ENCODE data around the gene RFX1.

Gene RFX1

GRCh38 chr19:13960863-13961784 lies 45.0 kb downstream of the RFX1 start:
- DNase-seq: no peak

- no peak for DNase-seq
These were observed 45.9 kb downstream of the RFX1 start for GRCh38 chr19:13959962-13960862.

- no peak for DNase-seq
These were observed 46.8 kb downstream of the RFX1 start for GRCh38 chr19:13959141-13959961.

- no peak for DNase-seq
These were observed 48.1 kb downstream of the RFX1 start for GRCh38 chr19:13958043-13958442.

DNA sequence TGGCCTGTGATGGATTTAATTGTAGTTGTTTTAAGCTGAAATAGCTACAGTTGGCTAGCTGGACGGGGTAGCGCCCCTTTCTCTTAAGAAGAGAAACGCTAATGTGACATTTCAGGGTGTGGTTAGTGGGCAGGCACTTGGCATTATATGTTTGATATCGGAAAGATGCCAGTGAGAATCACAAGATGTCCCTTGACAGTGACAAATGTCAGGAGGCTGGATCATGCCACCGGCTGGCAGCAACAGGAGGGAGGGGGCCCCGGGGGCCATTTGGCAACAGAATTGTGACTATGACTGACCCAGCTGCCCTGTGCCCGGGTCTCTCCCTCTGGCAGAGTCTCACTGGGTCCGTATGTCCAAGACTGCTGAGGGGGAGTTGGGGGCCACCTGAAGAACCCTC lies 49.1 kb downstream of the RFX1 start:
- no peak for DNase-seq

DNA sequence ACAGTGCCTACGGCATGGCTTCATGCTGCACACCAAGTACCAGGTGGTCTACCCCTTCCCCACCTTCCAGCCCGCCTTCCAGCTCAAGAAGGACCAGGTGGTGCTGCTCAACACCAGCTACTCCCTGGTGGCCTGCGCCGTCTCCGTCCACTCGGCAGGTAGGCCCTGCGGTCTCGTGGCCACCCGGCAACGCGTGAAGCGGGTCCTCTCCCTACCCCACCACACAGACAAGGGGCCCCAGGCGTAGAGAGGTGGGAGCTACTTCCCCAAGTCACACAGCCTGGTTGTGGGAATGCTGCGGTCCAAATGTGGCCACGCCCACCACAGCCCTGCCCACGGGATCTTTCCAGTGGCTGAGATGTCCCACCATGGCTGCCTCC lies 49.8 kb downstream of the RFX1 start:
- DNase-seq: no peak

DNA sequence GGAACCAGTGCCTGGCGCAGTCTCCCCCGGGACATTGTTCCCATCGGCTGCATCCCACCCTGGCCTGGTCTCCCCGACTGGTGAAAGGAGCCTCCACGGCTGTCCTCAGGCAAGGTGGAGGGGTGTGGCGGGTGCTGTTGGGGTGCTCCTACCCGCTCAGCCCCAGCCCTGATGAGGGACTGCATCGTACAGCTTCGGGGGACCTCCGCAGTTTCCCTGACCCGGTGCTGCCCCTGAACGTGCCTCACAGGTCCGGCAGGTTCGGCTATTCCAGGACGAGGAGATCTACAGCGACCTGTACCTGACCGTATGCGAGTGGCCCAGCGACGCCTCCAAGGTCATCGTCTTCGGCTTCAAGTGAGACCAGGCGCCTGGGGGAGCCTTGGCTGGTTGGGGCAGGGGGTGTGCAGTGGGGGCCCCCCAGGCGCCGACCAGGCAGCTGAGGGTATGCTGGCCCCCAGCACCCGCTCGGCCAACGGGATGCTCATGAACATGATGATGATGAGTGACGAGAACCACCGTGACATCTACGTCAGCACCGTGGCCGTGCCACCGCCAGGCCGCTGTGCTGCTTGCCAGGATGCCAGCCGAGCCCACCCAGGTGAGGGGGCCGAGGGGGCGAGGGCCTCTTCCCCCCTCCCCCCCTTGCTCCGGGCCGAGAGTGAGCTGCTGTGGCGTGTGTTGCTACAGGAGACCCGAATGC lies 50.3 kb downstream of the RFX1 start:
- DNase-seq: no peak

- no peak for DNase-seq
These were observed 51.9 kb downstream of the RFX1 start for GRCh38 chr19:13954185-13954584.

DNA sequence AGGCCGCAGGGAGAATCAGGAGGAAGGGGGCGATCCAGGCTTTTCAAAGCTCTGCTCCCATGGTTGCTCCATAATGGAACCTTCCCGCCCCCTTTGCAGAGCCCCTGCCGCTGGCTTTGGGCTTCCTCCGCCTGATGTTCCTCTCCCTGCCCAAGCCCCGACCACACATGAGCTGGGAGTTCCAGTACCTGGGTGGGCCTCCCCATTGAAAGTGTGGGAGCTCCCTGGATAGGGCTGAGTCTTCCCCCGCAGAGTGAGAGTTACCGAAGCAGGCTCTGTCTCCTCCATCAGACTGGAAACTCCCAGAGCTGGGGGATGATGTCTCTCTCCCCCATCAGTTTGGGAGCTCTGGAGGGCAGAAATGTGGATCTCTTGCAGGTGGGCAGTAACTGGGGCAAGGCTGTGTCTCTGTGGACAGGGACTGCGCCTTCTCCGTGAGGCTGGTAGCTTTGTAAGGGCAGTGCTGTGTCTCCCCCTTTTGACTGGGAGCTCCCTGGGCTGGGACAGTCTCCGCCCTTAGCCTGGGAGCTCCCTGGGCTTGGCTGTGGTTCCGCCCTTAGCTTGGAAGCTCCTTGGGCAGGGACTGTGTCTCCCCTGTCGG lies 53.1 kb downstream of the RFX1 start:
- no peak for DNase-seq

DNA sequence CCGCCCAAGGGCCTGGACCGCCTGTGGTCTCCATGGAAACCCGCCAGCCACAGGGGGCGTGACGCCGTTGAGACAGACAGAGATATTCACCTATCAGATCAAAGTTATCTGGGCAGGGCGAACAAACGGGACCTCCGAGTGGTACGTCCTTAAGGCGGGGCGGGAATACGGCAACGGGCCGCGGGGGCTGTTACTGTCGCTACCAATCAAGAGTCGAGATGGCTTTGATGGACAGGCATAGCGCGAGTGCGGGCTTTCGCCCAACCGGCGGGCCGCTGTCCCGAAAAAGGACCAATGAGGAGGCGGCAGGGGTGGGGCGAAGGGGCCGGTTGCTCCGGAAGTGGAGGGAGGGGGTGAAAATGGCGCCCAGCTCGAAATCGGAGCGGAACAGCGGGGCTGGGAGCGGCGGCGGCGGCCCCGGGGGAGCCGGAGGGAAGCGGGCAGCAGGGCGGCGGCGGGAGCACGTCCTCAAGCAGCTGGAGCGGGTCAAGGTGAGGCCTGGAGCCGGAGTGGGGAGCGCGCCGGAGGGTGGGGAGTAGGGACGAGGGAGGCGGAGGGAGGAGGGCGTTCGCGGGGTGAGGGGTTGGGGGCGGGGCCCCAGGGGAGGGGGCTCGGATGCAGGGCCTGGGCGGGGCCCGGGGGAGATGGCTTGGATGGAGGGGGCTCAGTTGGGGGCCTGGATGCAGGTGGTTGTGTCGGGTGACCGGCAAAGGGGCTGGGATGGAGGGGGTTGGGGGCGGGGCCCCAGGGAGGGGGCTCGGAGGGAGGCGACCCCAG lies 53.8 kb downstream of the RFX1 start, which contains the start of gene DCAF15:
Gene DCAF15 (plus strand): TSS at position 356 of the 777 bp plus-strand sequence. CDS start 4 bp downstream, at position 360.
- DNase-seq: peak; percentile 100

- no peak for DNase-seq
These were observed 54.3 kb downstream of the RFX1 start for GRCh38 chr19:13951799-13952153.

GRCh38 chr19:13951043-13951442 lies 55.1 kb downstream of the RFX1 start:
- no peak for DNase-seq

DNA sequence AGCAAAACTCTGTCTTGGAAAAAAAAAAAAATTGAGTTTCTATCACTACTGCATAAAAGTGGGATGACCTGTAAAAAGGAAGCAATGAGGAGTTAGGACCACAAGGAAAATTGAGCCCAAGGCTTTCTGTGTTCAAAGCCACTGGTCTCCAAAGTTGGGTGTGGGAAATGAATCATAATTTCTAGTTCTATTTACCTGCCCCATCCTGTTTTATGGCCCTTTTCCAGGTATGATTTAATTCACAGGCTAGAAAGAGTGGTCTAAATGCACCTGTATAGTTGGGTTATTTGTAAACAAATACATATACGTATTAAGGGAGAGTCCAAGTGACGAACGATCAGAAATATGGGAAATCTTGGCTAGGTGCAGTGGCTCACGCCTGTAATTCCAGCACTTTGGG lies 59.7 kb downstream of the RFX1 start:
- no peak for DNase-seq

- no peak for DNase-seq
These were observed 64.0 kb downstream of the RFX1 start for GRCh38 chr19:13942023-13942684.

DNA sequence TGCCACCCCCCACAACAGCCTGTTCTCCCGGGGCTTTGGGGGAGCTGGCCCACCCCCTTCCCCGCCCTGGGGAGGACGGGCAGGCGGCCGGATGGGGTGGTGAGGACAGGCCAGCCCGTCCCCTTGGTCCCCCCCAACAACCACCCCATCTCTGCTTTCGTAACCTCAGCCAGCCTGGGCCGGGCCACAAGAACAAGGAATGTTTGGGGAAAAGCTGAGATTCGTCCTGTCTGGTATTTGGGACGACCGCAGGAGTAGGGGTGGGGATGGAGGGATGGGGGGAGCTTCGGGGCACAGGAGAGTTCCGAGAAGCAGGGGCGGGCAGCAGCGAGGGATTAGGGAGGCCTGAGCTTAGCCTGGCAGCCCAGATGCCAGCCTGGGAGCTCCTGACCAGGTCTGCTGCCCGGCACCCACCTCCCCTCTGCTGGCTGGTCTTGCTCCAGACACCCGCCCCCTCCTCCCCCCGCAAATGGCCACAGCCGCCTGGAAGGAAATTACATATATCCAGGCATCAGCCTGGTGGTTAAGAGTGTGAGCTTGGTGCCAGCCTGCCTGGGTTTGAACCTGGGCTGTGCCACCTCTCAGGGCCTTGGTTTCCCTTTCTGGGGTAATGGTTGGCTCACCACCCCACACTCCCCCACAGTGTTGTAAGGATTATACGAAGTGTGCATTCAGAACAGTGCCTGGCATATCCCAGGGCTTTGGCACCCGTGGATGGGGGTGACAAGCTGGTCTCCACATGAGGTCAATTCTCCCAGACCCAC lies 67.6 kb downstream of the RFX1 start, which contains the start of gene PODNL1:
Gene PODNL1 (minus strand): TSS at position 117 of the 764 bp plus-strand sequence. CDS start 236 bp downstream, outside the sequence.
- DNase-seq: no peak

DNA sequence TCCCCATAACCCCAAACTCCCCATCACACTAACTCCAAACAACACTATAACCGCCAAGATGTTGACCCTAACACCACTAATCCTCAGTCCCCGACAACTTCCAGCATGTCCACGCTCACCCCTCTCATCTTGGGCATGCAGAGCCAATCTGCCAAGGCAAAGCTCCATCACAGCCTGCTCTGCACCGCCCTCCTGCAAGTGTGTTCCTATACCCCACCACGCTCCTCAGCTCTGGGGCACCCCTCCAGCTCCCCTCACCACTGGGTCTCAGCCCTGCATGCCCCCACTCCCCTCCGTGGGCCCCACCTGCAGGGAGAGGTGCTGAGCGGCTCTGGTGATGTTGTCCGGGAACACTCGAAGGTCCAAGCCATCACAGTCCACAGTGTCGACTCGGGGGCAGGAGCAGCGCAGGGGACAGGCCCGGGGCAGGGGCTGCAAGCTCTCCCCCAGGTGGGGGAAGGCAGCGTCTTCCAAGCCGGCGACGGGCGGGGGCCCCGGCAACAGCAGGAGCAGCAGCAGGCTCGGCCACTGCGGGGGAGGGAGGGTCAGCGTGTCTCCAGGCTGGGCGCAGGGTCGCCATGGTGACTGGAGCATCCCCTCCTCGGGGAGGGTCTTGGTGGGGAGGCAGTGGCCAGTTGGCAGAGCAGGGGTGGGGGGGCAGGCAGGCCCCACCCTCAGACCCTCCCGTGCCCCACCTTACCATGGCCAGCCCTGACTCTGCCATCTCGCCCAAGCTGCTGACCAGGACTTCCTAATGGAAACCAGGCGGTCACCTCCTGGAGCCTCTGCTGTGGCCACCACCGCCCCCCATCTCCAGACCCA lies 68.4 kb downstream of the RFX1 start:
- DNase-seq: no peak

DNA sequence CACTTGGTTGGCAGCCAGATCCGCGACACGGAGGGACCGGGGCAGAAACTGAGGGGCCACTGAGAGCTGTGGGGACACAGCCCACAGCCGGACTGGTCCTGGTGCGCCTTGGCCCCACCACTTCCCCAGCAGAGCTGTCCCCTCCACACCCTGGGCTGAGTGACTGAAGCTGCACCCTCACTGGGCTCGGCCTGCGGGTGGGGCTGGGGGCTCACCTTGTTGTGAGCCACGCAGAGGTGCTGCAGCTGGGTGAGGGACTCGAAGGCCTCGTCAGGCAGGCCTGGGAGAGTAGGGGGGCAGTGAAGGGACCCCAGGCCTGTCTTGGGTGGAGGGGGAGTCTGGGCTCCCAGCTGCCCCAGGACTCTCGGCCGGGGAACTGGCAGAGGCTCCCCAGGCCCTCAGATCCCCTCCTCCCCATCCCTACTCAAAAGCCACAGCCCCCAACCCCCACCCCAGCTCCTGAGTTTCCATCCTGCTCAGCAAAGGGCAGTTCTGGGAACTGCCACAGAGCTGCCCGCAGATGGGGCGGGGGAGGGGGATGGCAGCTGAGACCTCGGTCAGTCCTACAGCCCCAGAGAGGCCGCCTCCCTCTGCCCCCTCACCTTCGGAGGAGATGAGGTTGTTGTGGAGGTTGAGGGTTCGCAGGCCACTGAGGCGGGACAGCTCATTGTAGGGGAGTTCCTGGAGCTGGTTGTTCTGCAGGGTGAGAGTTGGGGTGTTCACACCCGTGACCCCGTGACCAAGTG lies 70.2 kb downstream of the RFX1 start:
- DNase-seq: no peak

DNA sequence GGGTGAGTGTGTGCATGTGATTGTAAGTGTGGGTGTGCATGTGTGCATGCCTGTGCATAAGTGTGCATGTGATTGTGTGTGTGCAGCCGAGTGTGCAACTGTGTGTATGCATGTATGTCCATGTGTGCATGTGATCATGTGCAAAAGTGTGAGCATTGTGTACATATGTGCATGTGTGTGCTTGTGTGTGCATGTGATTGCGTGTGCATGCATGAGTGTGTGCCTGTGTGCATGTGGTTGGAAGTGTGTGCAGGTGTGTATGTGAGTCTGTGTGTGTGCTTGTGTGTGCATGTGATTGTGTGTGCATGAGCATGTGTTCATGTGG lies 71.4 kb downstream of the RFX1 start:
- no peak for DNase-seq
